Posterior vena cava (tissue), 2 donors: ENCODE measurements around the gene ATP6AP1. TPM values are rescaled to one million over a fixed set of nuclear protein-coding genes. Genes with fewer than 3 reads are reported as not detected.
"Not testable (repeated sequence)": the region's sequence is repeated elsewhere in the genome, so short reads cannot be mapped to it uniquely, and the experiment has no call there.

ENCODE experiments used
- DNase-seq: peaks from one replicate; pipeline ENCODE4 v3.0.0-alpha.2; 2020; ENCODE audit warnings: low spot score
- intact Hi-C, 2 donors: fragments of 100-400 bp; cut with DNase I; formaldehyde crosslinking; loops; one replicate each; pipeline versions ENCODE4 v1.14.1 to v1.14.2; 2022 to 2023
- long read RNA-seq, 2 donors: library from polyadenylated mRNA; unstranded; transcript quantifications; one replicate each; pipeline ENCODE4 v2.0.0, GENCODE V29; 2020 to 2021
- total RNA-seq, 2 donors: library from RNA; stranded (reverse); fragmentation: NEBNext Ultra II Directional; extraction: Animal tissue kit (Norgen Biotek cat#: 25700); gene quantifications; one replicate each; pipeline ENCODE4 v1.2.1, GENCODE V29; 2021
- donor health status: DM: yes; HTN: yes; CAD: no.
- donor health status: DM: yes; HTN: yes; CAD: no.

ATP6AP1 gene
- total RNA-seq: 10 to 100 TPM; 43.8 to 59.9 TPM
- long read RNA-seq, donor 1, transcript ATP6AP1-201 (10 exons, 2,099 nt): major isoform, 38 of 43 reads
- long read RNA-seq, donor 1, partial matches to known transcripts: 3 of 43 reads
- long read RNA-seq, donor 1, other reads (novel, unspliced or antisense): 2 of 43 reads
- long read RNA-seq, donor 2, transcript ATP6AP1-201 (10 exons, 2,099 nt): major isoform, 209 of 228 reads
- long read RNA-seq, donor 2, partial matches to known transcripts: 8 of 228 reads
- long read RNA-seq, donor 2, other reads (novel, unspliced or antisense): 7 of 228 reads

- intact Hi-C loops: no loop called here
- DNase-seq: peak; percentile 97
Measured at GRCh38 chrX:154428176-154429171, at the start of gene ATP6AP1. ATP6AP1 (plus strand) TSS chrX:154428677; CDS start chrX:154428693, 16 bp downstream.

- DNase-seq: peak; percentile 98
- intact Hi-C loops: no loop called here
Measured at GRCh38 chrX:154378799-154379568, 49.5 kb upstream of the ATP6AP1 start, which contains the start of gene EMD. EMD (plus strand) TSS chrX:154379295; CDS start chrX:154379485, 190 bp downstream.

- no peak for DNase-seq
- intact Hi-C loops: no loop called here
Measured at GRCh38 chrX:154379569-154379951, 48.9 kb upstream of the ATP6AP1 start.

GRCh38 chrX:154380153-154380552 lies 48.3 kb upstream of the ATP6AP1 start:
- intact Hi-C loops: no loop called here

GRCh38 chrX:154380787-154381186 lies 47.7 kb upstream of the ATP6AP1 start:
- no peak for DNase-seq
- intact Hi-C loops: no loop called here

More at GRCh38 chrX:154380153-154380552, 48.3 kb upstream of the ATP6AP1 start:
- no peak for DNase-seq

- intact Hi-C loops: no loop called here
- no peak for DNase-seq
Measured at GRCh38 chrX:154381271-154381670, 47.2 kb upstream of the ATP6AP1 start.

- intact Hi-C loops: no loop called here
- no peak for DNase-seq
Measured at GRCh38 chrX:154382483-154383069, 45.9 kb upstream of the ATP6AP1 start.

- DNase-seq: no peak
- intact Hi-C loops: no loop called here
Measured at GRCh38 chrX:154383359-154384283, 44.9 kb upstream of the ATP6AP1 start.

GRCh38 chrX:154384284-154384892 lies 44.1 kb upstream of the ATP6AP1 start:
- peak; percentile 78 for DNase-seq
- intact Hi-C loops: no loop called here

- DNase-seq, intact Hi-C loops: not testable (repeated sequence)
Measured at GRCh38 chrX:154388094-154388493, 40.4 kb upstream of the ATP6AP1 start.

GRCh38 chrX:154388649-154389048 lies 39.8 kb upstream of the ATP6AP1 start:
- intact Hi-C loops, DNase-seq: not testable (repeated sequence)

GRCh38 chrX:154389812-154390747 lies 38.4 kb upstream of the ATP6AP1 start:
- DNase-seq, intact Hi-C loops: not testable (repeated sequence)

- DNase-seq, intact Hi-C loops: not testable (repeated sequence)
Measured at GRCh38 chrX:154396363-154396762, 32.1 kb upstream of the ATP6AP1 start.

GRCh38 chrX:154396973-154397887 lies 31.2 kb upstream of the ATP6AP1 start:
- intact Hi-C loops: no loop called here
- DNase-seq: peak; percentile 92

- intact Hi-C loops: no loop called here
- peak; percentile 98 for DNase-seq
Measured at GRCh38 chrX:154397888-154398667, 30.4 kb upstream of the ATP6AP1 start, which contains the start of gene RPL10. RPL10 (plus strand) TSS chrX:154398377; CDS start chrX:154398520, 143 bp downstream.
